T follicular helper cell (primary cell): ENCODE measurements around the gene ENPP3.
"Not testable (repeated sequence)": the region's sequence is repeated elsewhere in the genome, so short reads cannot be mapped to it uniquely, and the experiment has no call there.

ENCODE experiments used
- DNase-seq: peaks from one replicate; pipeline ENCODE4 v3.0.0-alpha.2; 2020; ENCODE audit warnings: low read depth

ENPP3 gene

GRCh38 chr6:131736003-131736596 is 99.0 kb downstream of the ENPP3 start:
- DNase-seq = no peak

- no peak for DNase-seq
These were observed 99.7 kb downstream of the ENPP3 start for GRCh38 chr6:131736811-131737210.

GRCh38 chr6:131739136-131739535 is 102.0 kb downstream of the ENPP3 start:
- DNase-seq = no peak

- DNase-seq = no peak
These were observed 103.1 kb downstream of the ENPP3 start for GRCh38 chr6:131740161-131740560.

GRCh38 chr6:131741688-131742393 is 104.7 kb downstream of the ENPP3 start:
- DNase-seq = no peak

GRCh38 chr6:131744432-131745287 is 107.6 kb downstream of the ENPP3 start:
- DNase-seq = no peak

- no peak for DNase-seq
These were observed 108.4 kb downstream of the ENPP3 start for GRCh38 chr6:131745476-131745875.

GRCh38 chr6:131747821-131748353 is 110.8 kb downstream of the ENPP3 start:
- no peak for DNase-seq

GRCh38 chr6:131749023-131749422 is 111.9 kb downstream of the ENPP3 start:
- DNase-seq = no peak

GRCh38 chr6:131751012-131751715 is 114.1 kb downstream of the ENPP3 start:
- DNase-seq = not testable (repeated sequence)

- DNase-seq = no peak
These were observed 117.0 kb downstream of the ENPP3 start for GRCh38 chr6:131754088-131754487.

- no peak for DNase-seq
These were observed 117.8 kb downstream of the ENPP3 start for GRCh38 chr6:131754715-131755567.

GRCh38 chr6:131755597-131755996 is 118.5 kb downstream of the ENPP3 start:
- no peak for DNase-seq

- no peak for DNase-seq
These were observed 118.9 kb downstream of the ENPP3 start for GRCh38 chr6:131756039-131756438.

- DNase-seq = no peak
These were observed 121.8 kb downstream of the ENPP3 start for GRCh38 chr6:131758920-131759319.

- no peak for DNase-seq
These were observed 124.1 kb downstream of the ENPP3 start for GRCh38 chr6:131761060-131761761.

- DNase-seq = no peak
These were observed 124.6 kb downstream of the ENPP3 start for GRCh38 chr6:131761762-131762067.

GRCh38 chr6:131762984-131763383 is 125.9 kb downstream of the ENPP3 start:
- DNase-seq = no peak

GRCh38 chr6:131763749-131764148 is 126.6 kb downstream of the ENPP3 start:
- DNase-seq = no peak

- no peak for DNase-seq
These were observed 127.2 kb downstream of the ENPP3 start for GRCh38 chr6:131764350-131764749.
